ENCODE results near the gene TARP.

Gene TARP

GRCh38 chr7:38315410-38315809 is 42.0 kb upstream of the TARP start:
- ChIA-PET CTCF (interaction anchor here (1.4 kb wide), 1 partner anchor 20 kb away, joined by 5 read pairs; no protein-coding TSS in a partner anchor), POLR2A (no interaction called here)
- H3K4me1 Mint-ChIP-seq (ENCODE audit: low read depth): peaks cover 22% of the 10 kb centered on the region
- DNase-seq: no peak
- H3K4me3 Mint-ChIP-seq: no peak overlapping the region
- intact Hi-C loops (cut with micrococcal nuclease): loop anchor here (5.0 kb wide), 1 partner anchor 48 kb away; no protein-coding TSS in a partner anchor
- H3K9me3 Mint-ChIP-seq: no peaks in the 10 kb centered on the region
- H3K36me3 Mint-ChIP-seq: no peaks in the 10 kb centered on the region
- no peak overlapping the region for H3K27ac Mint-ChIP-seq
- H3K27me3 Mint-ChIP-seq: no peaks in the 10 kb centered on the region

- POLR2A ChIA-PET: no interaction called here
- H3K9me3 Mint-ChIP-seq: no peaks in the 10 kb centered on the region
- CTCF ChIA-PET: interaction anchor here (1.4 to 1.7 kb wide), 2 partner anchors 11 to 23 kb away, joined by 3 to 6 read pairs; no protein-coding TSS in a partner anchor
- intact Hi-C loops (cut with micrococcal nuclease): no loop called here
- H3K27me3 Mint-ChIP-seq: no peaks in the 10 kb centered on the region
- no peak for DNase-seq
- H3K27ac Mint-ChIP-seq: no peak overlapping the region
- no peak overlapping the region for H3K4me3 Mint-ChIP-seq
- no peaks in the 10 kb centered on the region for H3K36me3 Mint-ChIP-seq
- peaks cover 6% of the 10 kb centered on the region for H3K4me1 Mint-ChIP-seq (ENCODE audit: low read depth)
Observed at GRCh38 chr7:38312821-38313220, 39.4 kb upstream of the TARP start.

- no peaks in the 10 kb centered on the region for H3K36me3 Mint-ChIP-seq
- peak overlapping the region; percentile 65 for H3K27ac Mint-ChIP-seq
- ChIA-PET POLR2A (no interaction called here), CTCF (interaction anchor here (0.7 to 0.9 kb wide), 2 partner anchors 10 to 41 kb away, joined by 3 to 4 read pairs; no protein-coding TSS in a partner anchor)
- DNase-seq: peak; percentile 33
- no peaks in the 10 kb centered on the region for H3K9me3 Mint-ChIP-seq
- H3K4me3 Mint-ChIP-seq: peak overlapping the region; percentile 64
- intact Hi-C loops (cut with micrococcal nuclease): no loop called here
- peaks cover 10% of the 10 kb centered on the region for H3K4me1 Mint-ChIP-seq (ENCODE audit: low read depth)
- no peaks in the 10 kb centered on the region for H3K27me3 Mint-ChIP-seq
Observed at GRCh38 chr7:38311329-38311937, 38.0 kb upstream of the TARP start.

GRCh38 chr7:38310591-38311101 is 37.2 kb upstream of the TARP start:
- H3K9me3 Mint-ChIP-seq: no peaks in the 10 kb centered on the region
- no peaks in the 10 kb centered on the region for H3K27me3 Mint-ChIP-seq
- CTCF ChIA-PET: interaction anchor here (0.9 kb wide), 1 partner anchor 10 kb away, joined by 3 read pairs; no protein-coding TSS in a partner anchor
- POLR2A ChIA-PET: no interaction called here
- peaks cover 10% of the 10 kb centered on the region for H3K4me1 Mint-ChIP-seq (ENCODE audit: low read depth)
- peak overlapping the region; percentile 64 for H3K4me3 Mint-ChIP-seq
- intact Hi-C loops (cut with micrococcal nuclease): no loop called here
- H3K36me3 Mint-ChIP-seq: no peaks in the 10 kb centered on the region
- H3K27ac Mint-ChIP-seq: peak overlapping the region; percentile 28
- DNase-seq: no peak

GRCh38 chr7:38309555-38309954 is 36.1 kb upstream of the TARP start:
- CTCF ChIA-PET: interaction anchor here (1.1 to 2.1 kb wide), 2 partner anchors 10 to 36 kb away, joined by 3 to 5 read pairs; no protein-coding TSS in a partner anchor
- H3K9me3 Mint-ChIP-seq: no peaks in the 10 kb centered on the region
- POLR2A ChIA-PET: no interaction called here
- no peak for DNase-seq
- intact Hi-C loops (cut with micrococcal nuclease): no loop called here
- H3K4me3 Mint-ChIP-seq: peak overlapping the region; percentile 20
- no peaks in the 10 kb centered on the region for H3K36me3 Mint-ChIP-seq
- H3K4me1 Mint-ChIP-seq (ENCODE audit: low read depth): peaks cover 10% of the 10 kb centered on the region
- peak overlapping the region; percentile 58 for H3K27ac Mint-ChIP-seq
- H3K27me3 Mint-ChIP-seq: no peaks in the 10 kb centered on the region

GRCh38 chr7:38308140-38308539 is 34.7 kb upstream of the TARP start:
- H3K27ac Mint-ChIP-seq: peak overlapping the region; percentile 13
- H3K4me1 Mint-ChIP-seq (ENCODE audit: low read depth): peaks cover 10% of the 10 kb centered on the region
- ChIA-PET POLR2A (no interaction called here), CTCF (interaction anchor here (0.6 to 2.1 kb wide), 2 partner anchors 38 to 57 kb away, joined by 3 to 5 read pairs; no protein-coding TSS in a partner anchor)
- no peak for DNase-seq
- intact Hi-C loops (cut with micrococcal nuclease): no loop called here
- H3K27me3 Mint-ChIP-seq: no peaks in the 10 kb centered on the region
- H3K36me3 Mint-ChIP-seq: no peaks in the 10 kb centered on the region
- H3K4me3 Mint-ChIP-seq: no peak overlapping the region
- no peaks in the 10 kb centered on the region for H3K9me3 Mint-ChIP-seq

GRCh38 chr7:38307640-38308039 is 34.2 kb upstream of the TARP start:
- ChIA-PET CTCF (interaction anchor here (0.6 to 2.1 kb wide), 3 partner anchors 11 to 58 kb away, joined by 3 to 5 read pairs (median 3); no protein-coding TSS in a partner anchor), POLR2A (no interaction called here)
- peaks cover 10% of the 10 kb centered on the region for H3K4me1 Mint-ChIP-seq (ENCODE audit: low read depth)
- H3K4me3 Mint-ChIP-seq: no peak overlapping the region
- H3K27ac Mint-ChIP-seq: no peak overlapping the region
- no peaks in the 10 kb centered on the region for H3K27me3 Mint-ChIP-seq
- no peak for DNase-seq
- intact Hi-C loops (cut with micrococcal nuclease): no loop called here
- H3K36me3 Mint-ChIP-seq: no peaks in the 10 kb centered on the region
- H3K9me3 Mint-ChIP-seq: no peaks in the 10 kb centered on the region

- no peak for DNase-seq
- POLR2A ChIA-PET: no interaction called here
- Mint-ChIP-seq H3K27ac (peak overlapping the region; percentile 51), H3K4me1 (ENCODE audit: low read depth) (peaks cover 9% of the 10 kb centered on the region), H3K4me3 (no peak overlapping the region), H3K27me3 (no peaks in the 10 kb centered on the region), H3K36me3 (no peaks in the 10 kb centered on the region), H3K9me3 (no peaks in the 10 kb centered on the region)
- CTCF ChIA-PET: interaction anchor here (0.7 kb wide), 1 partner anchor 12 kb away, joined by 3 read pairs; no protein-coding TSS in a partner anchor
- intact Hi-C loops (cut with micrococcal nuclease): no loop called here
Observed at GRCh38 chr7:38306914-38307313, 33.5 kb upstream of the TARP start.

GRCh38 chr7:38306171-38306570 is 32.7 kb upstream of the TARP start:
- POLR2A ChIA-PET: no interaction called here
- Mint-ChIP-seq H3K9me3 (no peaks in the 10 kb centered on the region), H3K27me3 (no peaks in the 10 kb centered on the region), H3K36me3 (no peaks in the 10 kb centered on the region), H3K27ac (no peak overlapping the region), H3K4me1 (ENCODE audit: low read depth) (peaks cover 10% of the 10 kb centered on the region), H3K4me3 (no peak overlapping the region)
- intact Hi-C loops (cut with micrococcal nuclease): no loop called here
- CTCF ChIA-PET: no interaction called here
- no peak for DNase-seq

GRCh38 chr7:38303866-38304265 is 30.4 kb upstream of the TARP start:
- H3K27ac Mint-ChIP-seq: peak overlapping the region; percentile 56
- peak; percentile 40 for DNase-seq
- CTCF ChIA-PET: no interaction called here
- peak overlapping the region; percentile 68 for H3K4me3 Mint-ChIP-seq
- intact Hi-C loops (cut with micrococcal nuclease): no loop called here
- no peaks in the 10 kb centered on the region for H3K27me3 Mint-ChIP-seq
- POLR2A ChIA-PET: no interaction called here
- H3K9me3 Mint-ChIP-seq: no peaks in the 10 kb centered on the region
- H3K36me3 Mint-ChIP-seq: no peaks in the 10 kb centered on the region
- H3K4me1 Mint-ChIP-seq (ENCODE audit: low read depth): peaks cover 7% of the 10 kb centered on the region

GRCh38 chr7:38300175-38300574 is 26.7 kb upstream of the TARP start:
- H3K9me3 Mint-ChIP-seq: no peaks in the 10 kb centered on the region
- H3K27ac Mint-ChIP-seq: peak overlapping the region; percentile 76
- no peaks in the 10 kb centered on the region for H3K27me3 Mint-ChIP-seq
- intact Hi-C loops (cut with micrococcal nuclease): no loop called here
- H3K4me1 Mint-ChIP-seq (ENCODE audit: low read depth): peaks cover 2% of the 10 kb centered on the region
- no peaks in the 10 kb centered on the region for H3K36me3 Mint-ChIP-seq
- DNase-seq: peak; percentile 26
- peak overlapping the region; percentile 75 for H3K4me3 Mint-ChIP-seq
- CTCF ChIA-PET: interaction anchor here (1.4 kb wide), 1 partner anchor 45 kb away, joined by 4 read pairs; no protein-coding TSS in a partner anchor
- POLR2A ChIA-PET: no interaction called here

GRCh38 chr7:38299275-38299931 is 26.0 kb upstream of the TARP start:
- Mint-ChIP-seq H3K9me3 (no peaks in the 10 kb centered on the region), H3K4me1 (ENCODE audit: low read depth) (peaks cover 2% of the 10 kb centered on the region), H3K27me3 (no peaks in the 10 kb centered on the region), H3K36me3 (no peaks in the 10 kb centered on the region), H3K27ac (peak overlapping the region; percentile 76), H3K4me3 (peak overlapping the region; percentile 75)
- DNase-seq: no peak
- intact Hi-C loops (cut with micrococcal nuclease): no loop called here
- ChIA-PET CTCF (no interaction called here), POLR2A (no interaction called here)

All from activated CD4-positive, alpha-beta memory T cell treated with anti-CD3 and anti-CD28 coated beads for 36 hours (primary cell).